ENCODE results near the gene IQGAP2. TPM values are rescaled to one million over a fixed set of nuclear protein-coding genes. Genes with fewer than 3 reads are reported as not detected.
A peak's percentile ranks its signal among the peaks of the same experiment; 100 is the strongest.

The IQGAP2 gene
- total and polyA plus RNA-seq, 9 of the 15 experiments (the other 6 are each of a cell fraction or from before 2014, with no cell fraction given), result 8.7 to 23.2 (median 17.4) TPM

GRCh38 chr5:76715736-76716455 is 312.8 kb downstream of the IQGAP2 start, which contains the start of gene F2R (continued):
- no peak for TF ChIP-seq ATF4 (CRISPR knock-in tag; IDR thresholded peaks at IDR 0.05)
- TF ChIP-seq ZFX (CRISPR knock-in tag; IDR thresholded peaks at IDR 0.05), result peak; percentile 89
- peak; percentile 58 to 59 for TF ChIP-seq RAD21 (CRISPR knock-in tag; conservative IDR thresholded peaks at IDR 0.05 in 1 of 2, IDR thresholded peaks at IDR 0.05 in 1 of 2)
- peak; percentile 66; the same call in 1 of the 2 replicates for TF ChIP-seq ETS1 (conservative IDR thresholded peaks at IDR 0.05; ENCODE audit: control insufficient read depth, low read depth, low read length)
- 0 out of 2 replicates have a peak, but pooled peaks have one; percentile 17 for TF ChIP-seq STAG1 (CRISPR knock-in tag; IDR thresholded peaks at IDR 0.05; ENCODE audit: borderline replicate concordance)
- TF ChIP-seq TEAD1 (CRISPR knock-in tag; IDR thresholded peaks at IDR 0.05), result no peak
- peak; percentile 21; the same call in 1 of the 2 replicates for TF ChIP-seq SIN3B (IDR thresholded peaks at IDR 0.05; ENCODE audit: low read depth)
- peak; percentile 76 for TF ChIP-seq RB1 (IDR thresholded peaks at IDR 0.05; ENCODE audit: low read depth)
- TF ChIP-seq SAFB (IDR thresholded peaks at IDR 0.05; ENCODE audit: borderline replicate concordance, low read depth, low read length), result no peak
- peak; percentile 73 for TF ChIP-seq RBFOX2 (IDR thresholded peaks at IDR 0.05; ENCODE audit: low read depth, low read length)
- no peak for TF ChIP-seq MTA3 (IDR thresholded peaks at IDR 0.05; ENCODE audit: borderline replicate concordance)
- TF ChIP-seq STAT6 (CRISPR knock-in tag; IDR thresholded peaks at IDR 0.05), result no peak
- no peak for TF ChIP-seq SAFB2 (IDR thresholded peaks at IDR 0.05; ENCODE audit: borderline replicate concordance, low read depth, low read length, severe bottlenecking)
- no peak for TF ChIP-seq ZSCAN29 (IDR thresholded peaks at IDR 0.05)
- TF ChIP-seq LCOR (CRISPR knock-in tag; IDR thresholded peaks at IDR 0.05), result no peak
- TF ChIP-seq RBBP5 (IDR thresholded peaks at IDR 0.05; ENCODE audit: borderline replicate concordance, insufficient read depth, low read length, poor library complexity, severe bottlenecking), result peak; percentile 90
- TF ChIP-seq CHD4 (IDR thresholded peaks at IDR 0.05; ENCODE audit: insufficient read depth, insufficient replicate concordance, low read depth, low read length, poor library complexity, severe bottlenecking), result peak; percentile 19
- no peak for TF ChIP-seq ZNF239 (CRISPR knock-in tag; IDR thresholded peaks at IDR 0.05)
- TF ChIP-seq BCOR (IDR thresholded peaks at IDR 0.05), result peak; percentile 64
- no peak for TF ChIP-seq ZNF507 (tag; conservative IDR thresholded peaks at IDR 0.05)
- TF ChIP-seq GABPB1 (CRISPR knock-in tag; IDR thresholded peaks at IDR 0.05), result peak; percentile 52
